HepG2 (cell line): ENCODE results near the gene DUSP21. TPM values are rescaled to one million over a fixed set of nuclear protein-coding genes. Genes with fewer than 3 reads are reported as not detected.
A peak's percentile ranks its signal among the peaks of the same experiment; 100 is the strongest.

ENCODE experiments used
- ATAD3A ChIP-seq: sonication (generic); formaldehyde crosslinking; IDR thresholded peaks from 2 replicates; pipeline ENCODE4 v1.4.0; 2020; ENCODE audit warnings: missing genetic modification reagents
- E2F1 ChIP-seq: sonication (generic); formaldehyde crosslinking; IDR thresholded peaks from 2 replicates; pipeline ENCODE4 v1.5.0; 2020; ENCODE audit warnings: missing genetic modification reagents
- EHMT2 ChIP-seq: fragments of 200-600 bp; sonication (generic); IDR thresholded peaks from 2 replicates; pipeline ENCODE4 v1.7.0; 2017; ENCODE audit warnings: antibody characterized with exemption, low read depth, low read length, borderline replicate concordance
- FOXA1 ChIP-seq, 2 experiments: fragments of 450-650 bp in 1 of 2; sonication (generic) in 1 of 2; formaldehyde crosslinking in 1 of 2; IDR thresholded peaks; 2 replicates each; pipeline versions ENCODE4 v1.4.0 to v1.6.1; 2016 to 2020; ENCODE audit warnings: missing genetic modification reagents in 1 of 2
- HES4 ChIP-seq: sonication (generic); formaldehyde crosslinking; IDR thresholded peaks from 2 replicates; pipeline ENCODE4 v1.9.0; 2021; ENCODE audit warnings: mild to moderate bottlenecking, missing genetic modification reagents, borderline replicate concordance
- HNRNPK ChIP-seq: fragments of 200-400 bp; formaldehyde crosslinking; IDR thresholded peaks from 2 replicates; pipeline ENCODE4 v1.6.1; 2018; ENCODE audit warnings: low read length, low read depth, moderate library complexity, mild to moderate bottlenecking; ENCODE audit not compliant: poor library complexity, severe bottlenecking
- HOXA3 ChIP-seq: sonication (generic); formaldehyde crosslinking; IDR thresholded peaks from 2 replicates; pipeline ENCODE4 v1.5.0; 2020; ENCODE audit warnings: missing genetic modification reagents
- KDM5A ChIP-seq: fragments of 200-600 bp; sonication (generic); IDR thresholded peaks from 2 replicates; pipeline ENCODE4 v1.7.0; 2018; ENCODE audit warnings: antibody characterized with exemption, mild to moderate bottlenecking, low read length, borderline replicate concordance
- MIXL1 ChIP-seq: IDR thresholded peaks from 2 replicates; pipeline ENCODE4 v1.6.1; 2016
- MLLT10 ChIP-seq: sonication (generic); formaldehyde crosslinking; IDR thresholded peaks from 2 replicates; pipeline ENCODE4 v1.4.0; 2020; ENCODE audit warnings: missing genetic modification reagents
- NKX3-1 ChIP-seq: sonication (generic); formaldehyde crosslinking; IDR thresholded peaks from 2 replicates; pipeline ENCODE4 v1.5.0; 2020; ENCODE audit warnings: missing genetic modification reagents
- PCBP1 ChIP-seq: fragments of 200-400 bp; formaldehyde crosslinking; IDR thresholded peaks from 2 replicates; pipeline ENCODE4 v1.6.1; 2017; ENCODE audit warnings: mild to moderate bottlenecking, low read depth, low read length, borderline replicate concordance
- POLR2G ChIP-seq: fragments of 200-400 bp; formaldehyde crosslinking; IDR thresholded peaks from 2 replicates; pipeline ENCODE4 v1.6.1; 2018; ENCODE audit warnings: mild to moderate bottlenecking, low read depth, low read length, moderate library complexity
- SNAI1 ChIP-seq: sonication (generic); formaldehyde crosslinking; IDR thresholded peaks from 2 replicates; pipeline ENCODE4 v1.5.0; 2020; ENCODE audit warnings: mild to moderate bottlenecking, missing genetic modification reagents, borderline replicate concordance
- SNRNP70 ChIP-seq: fragments of 200-400 bp; formaldehyde crosslinking; IDR thresholded peaks from 2 replicates; pipeline ENCODE4 v1.6.1; 2017; ENCODE audit warnings: mild to moderate bottlenecking, low read depth, low read length, moderate library complexity
- TARDBP ChIP-seq: sonication (generic); formaldehyde crosslinking; IDR thresholded peaks from 2 replicates; pipeline ENCODE4 v1.8.0; 2022; ENCODE audit warnings: mild to moderate bottlenecking, missing genetic modification reagents
- YEATS4 ChIP-seq: sonication (generic); formaldehyde crosslinking; IDR thresholded peaks from 2 replicates; pipeline ENCODE4 v1.4.0; 2020; ENCODE audit warnings: missing genetic modification reagents, borderline replicate concordance
- ZNF17 ChIP-seq: sonication (generic); formaldehyde crosslinking; IDR thresholded peaks from 2 replicates; pipeline ENCODE4 v1.5.0; 2020; ENCODE audit warnings: mild to moderate bottlenecking, missing genetic modification reagents
- ZNF329 ChIP-seq: sonication (generic); formaldehyde crosslinking; IDR thresholded peaks from 2 replicates; pipeline ENCODE4 v1.9.0; 2021; ENCODE audit warnings: low read depth, mild to moderate bottlenecking, missing genetic modification reagents
- ZNF546 ChIP-seq: sonication (generic); formaldehyde crosslinking; conservative IDR thresholded peaks from 2 replicates; pipeline ENCODE4 v1.8.1; 2023; ENCODE audit warnings: mild to moderate bottlenecking, missing genetic modification reagents
- ZNF691 ChIP-seq: sonication (generic); formaldehyde crosslinking; IDR thresholded peaks from 2 replicates; pipeline ENCODE4 v1.4.0; 2020; ENCODE audit warnings: missing genetic modification reagents, low read depth, mild to moderate bottlenecking, borderline replicate concordance
- ZNF768 ChIP-seq: sonication (generic); formaldehyde crosslinking; IDR thresholded peaks from 2 replicates; pipeline ENCODE4 v1.4.0; 2020; ENCODE audit warnings: missing genetic modification reagents
- polyA plus RNA-seq, 8 experiments: library from polyadenylated mRNA; depleted of rRNA in 3 of 8; stranded (reverse) in 7 of 8; unstranded in 1 of 8; fragments of >200 nt; fragmentation: Illumina TruSeq in 4 of 8; extraction: Trizol in 4 of 8; gene quantifications; 2 replicates each; pipeline versions ENCODE4 v1.2.1 to v1.2.3, GENCODE V29; 2011 to 2016; ENCODE audit warnings: low read depth in 4 of 8, missing spikeins in 1 of 8, mixed read lengths in 1 of 8; ENCODE audit not compliant: insufficient read depth in 1 of 8
- total RNA-seq, 5 experiments: library from RNA; depleted of rRNA; stranded (reverse); fragments of >200 nt; fragmentation: Illumina TruSeq; extraction: Trizol; gene quantifications; 2 replicates each; pipeline ENCODE4 v1.2.3, GENCODE V29; 2016; ENCODE audit warnings: low read depth in 1 of 5
- TF ChIP-seq, protein P1 (sequence below): sonication (generic); formaldehyde crosslinking; IDR thresholded peaks from 2 replicates; pipeline ENCODE4 v1.8.1; 2023; ENCODE audit warnings: mild to moderate bottlenecking, missing genetic modification reagents

DUSP21 gene
- total and polyA plus RNA-seq, 2 of the 13 experiments (the other 11 are each of a cell fraction or from before 2014, with no cell fraction given): not detected

DNA sequence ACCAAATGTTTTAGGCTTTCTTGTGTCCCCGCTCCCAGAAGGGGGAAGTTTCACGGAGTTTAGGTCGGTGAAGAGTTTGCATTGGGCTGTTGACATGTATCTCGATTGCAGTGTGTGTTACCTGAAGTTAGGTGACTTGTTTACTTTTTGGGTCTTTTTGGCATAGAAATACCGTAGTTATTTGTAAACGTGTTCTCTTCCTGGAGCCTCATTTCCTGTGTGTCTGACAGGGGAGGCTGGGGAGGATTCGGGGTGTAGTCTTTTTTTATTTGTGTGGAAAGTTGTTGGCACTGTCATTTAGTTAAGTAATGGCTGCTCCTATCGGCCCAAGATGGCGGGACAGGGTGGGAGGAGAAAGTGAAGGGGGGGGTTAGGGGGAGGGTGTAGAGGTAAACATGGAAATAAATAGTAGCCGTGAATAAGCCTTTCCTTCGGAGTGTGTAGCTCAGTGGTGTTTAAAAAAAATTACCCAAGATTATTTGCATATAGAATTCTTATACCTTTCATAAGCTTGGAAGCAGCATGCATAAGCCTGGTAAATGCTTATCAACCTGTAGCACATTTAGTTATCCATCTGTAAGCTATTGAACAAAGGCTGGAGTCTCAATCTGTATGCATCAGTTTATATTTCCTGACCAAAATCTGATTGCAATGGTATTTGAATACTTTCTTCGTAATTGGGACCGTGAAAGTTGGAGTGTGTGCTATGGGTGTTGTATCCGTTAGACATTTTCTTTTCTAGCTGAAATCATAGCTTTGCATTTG is 30.8 kb downstream of the DUSP21 start (continued):
- TF ChIP-seq NKX3-1 (CRISPR knock-in tag) (no peak), KDM5A (peak; percentile 41; the same call in 1 of the 2 replicates), ATAD3A (CRISPR knock-in tag) (no peak), HOXA3 (0 out of 2 replicates have a peak, but pooled peaks have one; percentile 21), ZNF329 (CRISPR knock-in tag) (no peak), TARDBP (CRISPR knock-in tag) (no peak), SNAI1 (CRISPR knock-in tag) (no peak), HES4 (CRISPR knock-in tag) (no peak), YEATS4 (CRISPR knock-in tag) (no peak), ZNF691 (no peak), ZNF768 (CRISPR knock-in tag) (no peak), MLLT10 (CRISPR knock-in tag) (no peak), EHMT2 (no peak), ZNF17 (no peak), POLR2G (no peak), PCBP1 (no peak), ZNF546 (CRISPR knock-in tag) (no peak), MIXL1 (no peak), HNRNPK (peak; percentile 65), SNRNP70 (no peak), E2F1 (CRISPR knock-in tag) (no peak), FOXA1 (IDR thresholded peaks at IDR 0.05) (no peak), FOXA1 (CRISPR knock-in tag; IDR thresholded peaks at IDR 0.05) (0 out of 2 replicates have a peak, but pooled peaks have one; percentile 8)
- TF ChIP-seq, protein P1, sequence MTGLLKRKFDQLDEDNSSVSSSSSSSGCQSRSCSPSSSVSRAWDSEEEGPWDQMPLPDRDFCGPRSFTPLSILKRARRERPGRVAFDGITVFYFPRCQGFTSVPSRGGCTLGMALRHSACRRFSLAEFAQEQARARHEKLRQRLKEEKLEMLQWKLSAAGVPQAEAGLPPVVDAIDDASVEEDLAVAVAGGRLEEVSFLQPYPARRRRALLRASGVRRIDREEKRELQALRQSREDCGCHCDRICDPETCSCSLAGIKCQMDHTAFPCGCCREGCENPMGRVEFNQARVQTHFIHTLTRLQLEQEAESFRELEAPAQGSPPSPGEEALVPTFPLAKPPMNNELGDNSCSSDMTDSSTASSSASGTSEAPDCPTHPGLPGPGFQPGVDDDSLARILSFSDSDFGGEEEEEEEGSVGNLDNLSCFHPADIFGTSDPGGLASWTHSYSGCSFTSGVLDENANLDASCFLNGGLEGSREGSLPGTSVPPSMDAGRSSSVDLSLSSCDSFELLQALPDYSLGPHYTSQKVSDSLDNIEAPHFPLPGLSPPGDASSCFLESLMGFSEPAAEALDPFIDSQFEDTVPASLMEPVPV (CRISPR knock-in tag): no peak
